Testis (tissue), 3 donors: ENCODE data around the gene LIN7B. TPM values are rescaled to one million over a fixed set of nuclear protein-coding genes. Genes with fewer than 3 reads are reported as not detected.
A peak's percentile ranks its signal among the peaks of the same experiment; 100 is the strongest.

Experiments
- DNase-seq: peaks from one replicate; pipeline ENCODE4 v3.0.0-alpha.2; 2019
- H3K27ac ChIP-seq, 2 donors: fragments of 200-600 bp; sonication (generic); one replicate each; pipeline ENCODE4 v1.5.1; 2019
- H3K27me3 ChIP-seq: fragments of 200-600 bp; sonication (generic); one replicate; pipeline ENCODE4 v1.5.1; 2019
- H3K36me3 ChIP-seq: fragments of 200-600 bp; sonication (generic); one replicate; pipeline ENCODE4 v1.5.1; 2017; ENCODE audit warnings: low read depth; ENCODE audit errors: missing control alignments
- H3K4me1 ChIP-seq: fragments of 200-600 bp; sonication (generic); one replicate; pipeline ENCODE4 v1.5.1; 2019
- H3K4me3 ChIP-seq, 2 donors: fragments of 200-600 bp; sonication (generic); one replicate each; pipeline ENCODE4 v1.5.1; 2017 to 2019
- H3K9me3 ChIP-seq: fragments of 200-600 bp; sonication (generic); one replicate; pipeline ENCODE4 v1.5.1; 2017
- POLR2A ChIP-seq: fragments of 450-650 bp; IDR thresholded peaks from one replicate; pipeline ENCODE4 v1.6.1; 2017; ENCODE audit warnings: antibody characterized with exemption, mild to moderate bottlenecking, moderate library complexity
- WGBS, 2 donors: methylation state at CpG; one replicate each; pipeline ENCODE4 v1.1.5; 2018; 5-methylcytosine and 5-hydroxymethylcytosine counted together
- intact Hi-C: fragments of 100-400 bp; cut with DNase I; formaldehyde crosslinking; loops from one replicate; pipeline ENCODE4 v1.15.1; 2023; ENCODE audit warnings: low total_unique reads
- polyA plus RNA-seq: library from polyadenylated mRNA; stranded (reverse); fragments of 350-450 nt; fragmentation: Illumina TruSeq; extraction: RNeasy Lipid Tissue Mini Kit (QIAGEN cat#74804); gene quantifications from one replicate; pipeline ENCODE4 v1.2.3, GENCODE V29; 2014; ENCODE audit warnings: low read depth, low replicate concordance; ENCODE audit not compliant: insufficient read depth
- total RNA-seq, 2 donors: library from RNA; depleted of rRNA; stranded (reverse); fragments of >200 nt; gene quantifications; one replicate each; pipeline ENCODE4 v1.2.3, GENCODE V29; 2016
- TF ChIP-seq, protein P1 (sequence below), 3 experiments: fragments of 450-650 bp in 2 of 3; fragments of 200-600 bp in 1 of 3; sonication (generic) in 1 of 3; IDR thresholded peaks; one replicate each; pipeline ENCODE4 v1.5.1; 2016 to 2019; ENCODE audit warnings: antibody characterized with exemption in 3 of 3, mild to moderate bottlenecking in 2 of 3, moderate library complexity in 1 of 3

The LIN7B gene
- total and polyA plus RNA-seq, 3 donors from 2014 or later, result 22.4 to 66.2 (median 57.6) TPM

DNA sequence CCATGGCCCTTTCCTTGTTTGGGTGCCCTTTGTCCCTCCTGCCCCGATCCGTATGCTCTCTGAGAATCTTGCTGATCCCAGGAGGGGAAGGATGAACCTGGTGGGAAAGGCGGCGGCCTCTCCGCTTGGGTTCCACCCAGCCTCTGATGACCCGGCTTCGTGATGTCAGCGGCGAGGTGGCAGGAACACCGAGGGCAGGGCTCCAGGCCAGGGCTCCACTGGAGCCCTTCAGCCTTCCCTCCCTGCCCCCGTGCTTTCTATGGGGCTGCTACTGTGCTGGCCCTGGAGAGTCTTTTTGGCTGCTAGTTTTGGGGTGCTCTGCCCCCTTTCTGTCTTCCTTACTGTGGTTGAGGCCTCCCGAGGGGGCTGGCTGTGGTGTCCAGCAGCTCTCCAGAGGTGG is 11.9 kb upstream of the LIN7B start:
- intact Hi-C loops, result no loop called here
- H3K36me3 ChIP-seq, result no peaks in the 10 kb centered on the region
- WGBS, 2 donors, result 80 to 83% methylated on average over 10 to 12 of the region's 12 CpGs
- no peaks in the 10 kb centered on the region for H3K27me3 ChIP-seq
- TF ChIP-seq POLR2A, result no peak
- peaks cover 3% of the 10 kb centered on the region for H3K4me1 ChIP-seq
- no peak overlapping the region for H3K4me3 ChIP-seq
- H3K27ac ChIP-seq, result no peak overlapping the region
- H3K9me3 ChIP-seq, result no peaks in the 10 kb centered on the region
- DNase-seq, result no peak

DNA sequence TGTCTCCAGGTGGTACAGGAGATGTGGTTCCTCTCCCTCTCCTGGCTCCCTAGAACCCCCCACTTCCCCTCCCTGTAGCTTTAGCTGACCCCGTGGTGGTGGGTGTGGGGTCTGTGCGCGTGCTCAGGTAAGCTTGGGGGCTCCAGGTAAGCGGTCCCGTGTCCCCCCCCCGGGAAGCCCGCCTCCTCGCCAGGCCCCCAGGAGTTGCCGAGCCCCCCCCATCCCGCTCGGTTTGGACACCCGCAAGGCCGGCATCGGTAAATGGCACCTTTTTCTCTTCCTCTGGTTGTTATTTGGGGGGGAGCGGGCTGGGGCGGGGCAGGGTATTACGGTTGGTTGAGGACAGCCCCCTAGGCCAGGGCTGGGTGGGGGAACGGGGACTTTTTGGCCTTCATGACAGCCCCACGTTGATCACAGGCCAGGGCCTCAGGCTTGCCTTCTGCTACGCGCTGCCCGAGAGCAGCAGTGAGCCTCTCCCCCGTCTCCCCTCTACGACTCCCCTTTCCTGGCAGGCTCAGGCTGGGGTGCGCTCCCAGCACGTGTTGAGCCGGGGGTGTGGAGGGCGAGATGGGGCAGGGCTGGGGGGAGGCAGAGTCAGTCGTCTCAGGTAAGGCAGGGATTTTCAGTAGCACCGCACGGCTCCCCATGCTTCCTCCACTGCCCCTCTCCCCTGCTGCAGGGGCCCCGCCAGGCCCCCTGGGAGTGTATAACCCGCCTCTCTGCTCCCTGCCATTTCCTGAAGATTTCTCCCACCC is 10.7 kb upstream of the LIN7B start:
- Histone ChIP-seq H3K36me3 (no peaks in the 10 kb centered on the region), H3K9me3 (no peaks in the 10 kb centered on the region)
- no peak for TF ChIP-seq POLR2A

GRCh38 chr19:49104229-49104864 is 9.8 kb upstream of the LIN7B start:
- H3K9me3 ChIP-seq, result no peaks in the 10 kb centered on the region

More for the DNA sequence above, 10.7 kb upstream of the LIN7B start:
- WGBS, 2 donors, result 77 to 90% methylated on average over 6 to 32 of the region's 33 CpGs
- DNase-seq, result no peak
- Histone ChIP-seq H3K27ac (no peak overlapping the region), H3K27me3 (no peaks in the 10 kb centered on the region), H3K4me3 (no peak overlapping the region), H3K4me1 (peaks cover 3% of the 10 kb centered on the region)
- intact Hi-C loops, result no loop called here

DNA sequence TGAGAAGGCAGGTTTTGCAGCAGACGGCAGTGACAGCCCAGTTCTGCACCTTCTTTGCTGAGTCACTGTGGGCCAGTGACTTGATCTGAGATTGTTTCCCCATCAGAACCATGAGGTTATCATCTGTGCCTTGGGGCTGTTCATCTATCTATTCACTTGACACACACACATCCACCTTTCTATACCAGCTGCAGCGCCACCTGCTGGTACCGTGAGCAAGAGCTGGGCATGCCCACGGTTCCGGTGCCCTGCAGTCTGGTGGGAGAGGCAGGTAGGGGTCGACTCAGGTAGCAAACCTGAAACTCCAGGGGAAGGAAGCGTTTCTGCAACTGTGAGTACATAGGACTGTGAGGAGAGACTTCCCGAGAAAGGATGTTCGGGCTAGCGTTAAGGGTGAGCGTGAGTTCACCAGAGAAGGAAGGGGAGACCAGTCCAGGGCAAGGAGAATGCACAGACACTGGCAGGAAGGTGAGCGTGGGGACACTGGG is 7.5 kb upstream of the LIN7B start:
- DNase-seq, result peak; percentile 63
- Histone ChIP-seq H3K4me1 (peaks cover 12% of the 10 kb centered on the region), H3K4me3 (no peak overlapping the region), H3K9me3 (no peaks in the 10 kb centered on the region), H3K36me3 (no peaks in the 10 kb centered on the region), H3K27me3 (no peaks in the 10 kb centered on the region), H3K27ac (no peak overlapping the region)
- intact Hi-C loops, result no loop called here
- WGBS, 2 donors, result 48 to 67% methylated on average over 12 of the region's 12 CpGs
- no peak for TF ChIP-seq POLR2A
- TF ChIP-seq, protein P1, sequence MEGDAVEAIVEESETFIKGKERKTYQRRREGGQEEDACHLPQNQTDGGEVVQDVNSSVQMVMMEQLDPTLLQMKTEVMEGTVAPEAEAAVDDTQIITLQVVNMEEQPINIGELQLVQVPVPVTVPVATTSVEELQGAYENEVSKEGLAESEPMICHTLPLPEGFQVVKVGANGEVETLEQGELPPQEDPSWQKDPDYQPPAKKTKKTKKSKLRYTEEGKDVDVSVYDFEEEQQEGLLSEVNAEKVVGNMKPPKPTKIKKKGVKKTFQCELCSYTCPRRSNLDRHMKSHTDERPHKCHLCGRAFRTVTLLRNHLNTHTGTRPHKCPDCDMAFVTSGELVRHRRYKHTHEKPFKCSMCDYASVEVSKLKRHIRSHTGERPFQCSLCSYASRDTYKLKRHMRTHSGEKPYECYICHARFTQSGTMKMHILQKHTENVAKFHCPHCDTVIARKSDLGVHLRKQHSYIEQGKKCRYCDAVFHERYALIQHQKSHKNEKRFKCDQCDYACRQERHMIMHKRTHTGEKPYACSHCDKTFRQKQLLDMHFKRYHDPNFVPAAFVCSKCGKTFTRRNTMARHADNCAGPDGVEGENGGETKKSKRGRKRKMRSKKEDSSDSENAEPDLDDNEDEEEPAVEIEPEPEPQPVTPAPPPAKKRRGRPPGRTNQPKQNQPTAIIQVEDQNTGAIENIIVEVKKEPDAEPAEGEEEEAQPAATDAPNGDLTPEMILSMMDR (IDR thresholded peaks at IDR 0.05), result peak; percentile 53 to 69 (median 67)

More at GRCh38 chr19:49104229-49104864, 9.8 kb upstream of the LIN7B start:
- no peak for DNase-seq
- Histone ChIP-seq H3K27ac (no peak overlapping the region), H3K4me1 (peaks cover 3% of the 10 kb centered on the region), H3K27me3 (no peaks in the 10 kb centered on the region), H3K36me3 (no peaks in the 10 kb centered on the region), H3K4me3 (no peak overlapping the region)
- WGBS, 2 donors, result 78% methylated on average over 14 to 30 of the region's 30 CpGs
- intact Hi-C loops, result no loop called here
- TF ChIP-seq, protein P1 (IDR thresholded peaks at IDR 0.05), result no peak
- no peak for TF ChIP-seq POLR2A

- no peak for DNase-seq
- Histone ChIP-seq H3K27me3 (no peaks in the 10 kb centered on the region), H3K27ac (no peak overlapping the region), H3K36me3 (no peaks in the 10 kb centered on the region), H3K9me3 (no peaks in the 10 kb centered on the region), H3K4me3 (peak overlapping the region in 1 of 2 donors; percentile 44), H3K4me1 (peaks cover 10% of the 10 kb centered on the region)
- intact Hi-C loops, result no loop called here
- WGBS, 2 donors, result 80 to 83% methylated on average over 58 to 92 of the region's 93 CpGs
- no peak for TF ChIP-seq POLR2A
- TF ChIP-seq, protein P1 (IDR thresholded peaks at IDR 0.05), result no peak
Observed at GRCh38 chr19:49107625-49108459, 6.3 kb upstream of the LIN7B start.
